HG02981 (cell line): ENCODE data around the gene TAF11L2.
"Not testable (repeated sequence)": the region's sequence is repeated elsewhere in the genome, so short reads cannot be mapped to it uniquely, and the experiment has no call there.

ENCODE experiments used
- ATAC-seq: cut with Tn5 transposase; IDR thresholded peaks from one replicate; pipeline ENCODE4 v1.9.1; 2021; ENCODE audit warnings: mild to moderate bottlenecking, moderate library complexity; ENCODE audit not compliant: unreplicated experiment

Gene TAF11L2

GRCh38 chr5:17497931-17498330 is at the start of gene TAF11L2:
Gene TAF11L2 (plus strand): TSS chr5:17498231.
- not testable (repeated sequence) for ATAC-seq

GRCh38 chr5:17448877-17449276 is 49.2 kb upstream of the TAF11L2 start:
- ATAC-seq = no peak

- ATAC-seq = no peak
These were observed 45.1 kb upstream of the TAF11L2 start for GRCh38 chr5:17452936-17453335.

- ATAC-seq = no peak
These were observed 42.1 kb upstream of the TAF11L2 start for GRCh38 chr5:17455942-17456341.

GRCh38 chr5:17461793-17462192 is 36.2 kb upstream of the TAF11L2 start:
- no peak for ATAC-seq

- no peak for ATAC-seq
These were observed 34.4 kb upstream of the TAF11L2 start for GRCh38 chr5:17463653-17464052.

GRCh38 chr5:17470064-17470463 is 28.0 kb upstream of the TAF11L2 start:
- no peak for ATAC-seq

- ATAC-seq = not testable (repeated sequence)
These were observed 23.0 kb upstream of the TAF11L2 start for GRCh38 chr5:17475064-17475463.

GRCh38 chr5:17477043-17477442 is 21.0 kb upstream of the TAF11L2 start:
- ATAC-seq = no peak

- no peak for ATAC-seq
These were observed 20.3 kb upstream of the TAF11L2 start for GRCh38 chr5:17477573-17478265.

GRCh38 chr5:17481378-17481777 is 16.7 kb upstream of the TAF11L2 start:
- ATAC-seq = no peak

GRCh38 chr5:17482790-17483189 is 15.2 kb upstream of the TAF11L2 start:
- ATAC-seq = no peak

- ATAC-seq = not testable (repeated sequence)
These were observed 11.4 kb upstream of the TAF11L2 start for GRCh38 chr5:17486464-17487173.

- ATAC-seq = no peak
These were observed 10.9 kb upstream of the TAF11L2 start for GRCh38 chr5:17487174-17487512.

GRCh38 chr5:17491257-17491656 is 6.8 kb upstream of the TAF11L2 start:
- not testable (repeated sequence) for ATAC-seq

- ATAC-seq = no peak
These were observed 5.3 kb upstream of the TAF11L2 start for GRCh38 chr5:17492770-17493169.

GRCh38 chr5:17497446-17497845 is 585 bp upstream of the TAF11L2 start:
- no peak for ATAC-seq

- ATAC-seq = no peak
These were observed 13.8 kb downstream of the TAF11L2 start for GRCh38 chr5:17511775-17512325.

- not testable (repeated sequence) for ATAC-seq
These were observed 19.5 kb downstream of the TAF11L2 start for GRCh38 chr5:17517526-17517925.

- not testable (repeated sequence) for ATAC-seq
These were observed 20.0 kb downstream of the TAF11L2 start, which contains the start of gene TAF11L3 for GRCh38 chr5:17518067-17518466. Gene TAF11L3 (plus strand): TSS chr5:17518367.

- ATAC-seq = not testable (repeated sequence)
These were observed 21.5 kb downstream of the TAF11L2 start for GRCh38 chr5:17519508-17519907.

GRCh38 chr5:17521501-17521900 is 23.5 kb downstream of the TAF11L2 start, which contains the start of gene TAF11L4:
Gene TAF11L4 (plus strand): TSS chr5:17521801.
- ATAC-seq = not testable (repeated sequence)
